ENCODE data around the gene TMEM217.

The TMEM217 gene

DNA sequence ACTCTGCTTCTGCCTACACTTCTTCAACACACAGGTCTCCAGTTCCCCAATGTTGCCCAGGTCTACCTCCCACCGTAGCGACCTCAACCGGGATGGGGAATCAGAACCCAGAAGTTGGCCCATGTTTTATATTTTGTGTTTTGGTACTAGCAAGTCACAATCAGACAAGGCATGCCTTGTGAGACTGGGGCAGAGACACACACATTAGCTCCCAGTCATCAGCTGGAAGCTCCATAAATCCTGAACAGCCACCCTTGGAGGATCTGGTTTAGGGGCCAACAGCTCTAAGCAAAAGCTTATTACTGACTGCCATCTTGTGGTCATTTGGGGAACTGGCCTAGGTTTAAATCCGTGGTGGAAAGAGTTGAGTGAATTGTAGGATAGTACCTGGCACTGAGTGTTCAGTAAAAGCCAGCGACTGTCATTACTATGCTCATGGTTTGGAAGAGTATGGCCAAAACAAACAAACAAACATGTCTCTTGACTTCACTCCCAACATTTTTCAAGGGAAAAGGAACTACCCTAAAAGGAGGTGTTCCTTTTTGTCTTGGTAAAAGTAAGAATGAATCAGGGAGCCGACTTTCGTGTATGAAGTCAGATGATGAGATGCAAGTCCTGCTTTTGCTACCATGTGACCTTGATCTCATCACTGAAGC lies 47.5 kb downstream of the TMEM217 start:
- no peak overlapping the region for H3K27ac ChIP-seq
- ChIA-PET CTCF (interaction anchor here (0.5 to 6.2 kb wide), 16 partner anchors 12 to 357 kb away, joined by 3 to 70 read pairs (median 4); no protein-coding TSS in a partner anchor), POLR2A (ENCODE audit: low non-redundant PET) (no interaction called here)
- TF ChIP-seq CTCF (conservative IDR thresholded peaks at IDR 0.05; ENCODE audit: low read depth) = peak; percentile 88
- peak; percentile 72 for DNase-seq (ENCODE audit: low spot score)

GRCh38 chr6:37209461-37210205 lies 48.3 kb downstream of the TMEM217 start:
- ChIA-PET CTCF (interaction anchor here (0.5 to 6.2 kb wide), 15 partner anchors 11 to 306 kb away, joined by 3 to 70 read pairs (median 4); no protein-coding TSS in a partner anchor), POLR2A (ENCODE audit: low non-redundant PET) (no interaction called here)
- no peak for DNase-seq (ENCODE audit: low spot score)
- no peak overlapping the region for H3K27ac ChIP-seq
- no peak for TF ChIP-seq CTCF (conservative IDR thresholded peaks at IDR 0.05; ENCODE audit: low read depth)

GRCh38 chr6:37208793-37209192 lies 49.2 kb downstream of the TMEM217 start:
- DNase-seq (ENCODE audit: low spot score) = no peak
- CTCF ChIA-PET = interaction anchor here (0.7 to 6.2 kb wide), 6 partner anchors 37 to 323 kb away, joined by 3 to 70 read pairs (median 10); no protein-coding TSS in a partner anchor
- no peak overlapping the region for H3K27ac ChIP-seq
- TF ChIP-seq CTCF (conservative IDR thresholded peaks at IDR 0.05; ENCODE audit: low read depth) = no peak
- POLR2A ChIA-PET (ENCODE audit: low non-redundant PET) = no interaction called here

DNA sequence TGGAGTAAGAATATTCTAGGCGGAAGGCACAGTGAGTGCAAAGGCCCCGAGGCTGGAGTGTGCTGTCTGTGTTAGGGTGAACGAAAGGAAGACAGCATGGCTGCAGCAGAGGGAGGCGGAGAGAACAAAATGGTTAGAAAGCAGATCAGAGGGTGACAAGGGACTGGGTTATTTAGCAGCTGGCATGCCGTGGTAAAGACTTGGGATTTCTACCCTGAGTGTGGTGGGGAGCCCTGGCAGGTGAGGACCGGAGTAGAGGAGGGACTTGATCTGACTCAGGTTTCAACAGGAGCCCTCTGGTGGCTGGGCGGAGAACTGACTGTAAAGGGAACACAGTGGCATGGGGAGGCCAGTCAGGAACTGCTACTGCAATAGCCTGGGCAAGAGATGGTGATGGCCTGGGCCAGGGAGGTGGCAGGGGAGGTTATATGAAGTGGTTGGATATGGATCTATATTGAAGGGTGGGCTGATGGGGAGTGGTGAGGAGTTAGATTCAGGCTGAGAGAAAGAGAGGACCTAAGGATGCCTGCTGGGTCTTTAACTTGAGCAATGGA lies 50.0 kb downstream of the TMEM217 start:
- ChIA-PET POLR2A (ENCODE audit: low non-redundant PET) (no interaction called here), CTCF (interaction anchor here (0.6 to 6.2 kb wide), 4 partner anchors 161 to 323 kb away, joined by 3 to 70 read pairs (median 4); no protein-coding TSS in a partner anchor)
- H3K27ac ChIP-seq = no peak overlapping the region
- TF ChIP-seq CTCF (conservative IDR thresholded peaks at IDR 0.05; ENCODE audit: low read depth) = peak; percentile 76
- peak; percentile 71 for DNase-seq (ENCODE audit: low spot score)

DNA sequence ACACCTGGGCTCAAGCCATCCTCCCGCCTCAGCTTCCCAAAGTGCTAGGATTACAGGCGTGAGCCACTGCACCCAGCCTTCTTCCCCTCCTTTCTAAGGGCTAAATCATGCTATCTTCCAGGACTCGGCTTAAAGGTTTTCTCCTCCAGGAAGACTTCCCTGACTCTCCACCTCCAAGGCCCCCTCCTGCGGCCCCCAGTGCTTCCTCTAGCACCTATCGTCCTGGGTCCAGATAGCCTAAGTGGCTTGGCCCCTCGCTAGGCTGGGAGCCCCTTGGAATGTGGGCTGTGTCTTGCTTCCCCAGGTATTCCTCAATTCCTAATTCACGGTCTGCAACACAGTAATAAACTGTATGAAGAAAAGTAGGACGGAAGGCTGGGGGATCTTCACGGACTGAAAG lies 51.3 kb downstream of the TMEM217 start:
- CTCF ChIA-PET = interaction anchor here (6.2 kb wide), 1 partner anchor 188 kb away, joined by 70 read pairs; no protein-coding TSS in a partner anchor
- no peak for TF ChIP-seq CTCF (conservative IDR thresholded peaks at IDR 0.05; ENCODE audit: low read depth)
- DNase-seq (ENCODE audit: low spot score) = no peak
- POLR2A ChIA-PET (ENCODE audit: low non-redundant PET) = no interaction called here
- no peak overlapping the region for H3K27ac ChIP-seq

- CTCF ChIA-PET = interaction anchor here (0.6 to 6.2 kb wide), 5 partner anchors 155 to 225 kb away, joined by 3 to 70 read pairs (median 3); no protein-coding TSS in a partner anchor
- no peak for TF ChIP-seq CTCF (conservative IDR thresholded peaks at IDR 0.05; ENCODE audit: low read depth)
- POLR2A ChIA-PET (ENCODE audit: low non-redundant PET) = no interaction called here
- no peak for DNase-seq (ENCODE audit: low spot score)
- H3K27ac ChIP-seq = no peak overlapping the region
Observed at GRCh38 chr6:37205997-37206340, 52.0 kb downstream of the TMEM217 start.

Data from RWPE1 (cell line).